ENCODE data around the gene NFIX. TPM values are rescaled to one million over a fixed set of nuclear protein-coding genes. Genes with fewer than 3 reads are reported as not detected.
"Not testable (repeated sequence)": the region's sequence is repeated elsewhere in the genome, so short reads cannot be mapped to it uniquely, and the experiment has no call there.

NFIX gene
- total RNA-seq, 3 donors from 2014 or later (not counting 1 experiment from before 2014, with no cell fraction given) = 0.61 to 2.1 (median 1.3) TPM

GRCh38 chr19:12956446-12957388 lies 38.6 kb upstream of the NFIX start, which contains the start of gene GADD45GIP1:
Gene GADD45GIP1 (minus strand): TSS chr19:12957223. CDS start chr19:12957212, 11 bp downstream.
- ATAC-seq = peak; percentile 98 to 99 (median 98)
- no peaks in the 10 kb centered on the region for H3K9me3 Mint-ChIP-seq
- peaks cover 25% of the 10 kb centered on the region for H3K36me3 ChIP-seq (ENCODE audit: control insufficient read depth, insufficient read depth, low read length)
- peak; percentile 74 to 88 for DNase-seq
- H3K4me3 Mint-ChIP-seq = peak within 1 kb of the TSS; percentile 87
- H3K27ac ChIP-seq (ENCODE audit: low read length) = peak within 1 kb of the TSS; percentile 86
- H3K27ac Mint-ChIP-seq = peak within 1 kb of the TSS; percentile 66 to 82
- WGBS (ENCODE audit: insufficient coverage) = 6% methylated on average over 80 of the region's 84 CpGs
- no peaks in the 10 kb centered on the region for H3K36me3 Mint-ChIP-seq
- H3K27me3 ChIP-seq (ENCODE audit: control insufficient read depth, insufficient read depth, low read length) = no peaks in the 10 kb centered on the region
- no peaks in the 10 kb centered on the region for H3K27me3 Mint-ChIP-seq (ENCODE audit: low read depth in 2 of 2)
- intact Hi-C loops (cut with micrococcal nuclease) = no loop called here
- H3K9me3 ChIP-seq (ENCODE audit: control insufficient read depth, insufficient read depth, low read length) = no peaks in the 10 kb centered on the region
- TF ChIP-seq CTCF (IDR thresholded peaks at IDR 0.05) = no peak
- H3K4me3 ChIP-seq (ENCODE audit: low read length) = peak within 1 kb of the TSS; percentile 59
- peaks cover 23 to 29% of the 10 kb centered on the region in 2 donors for H3K4me1 Mint-ChIP-seq
- H3K4me1 ChIP-seq (ENCODE audit: control insufficient read depth, insufficient read depth, low read length) = peaks cover 17% of the 10 kb centered on the region

GRCh38 chr19:12957389-12957952 lies 37.8 kb upstream of the NFIX start:
- peaks cover 17% of the 10 kb centered on the region for H3K4me1 ChIP-seq (ENCODE audit: control insufficient read depth, insufficient read depth, low read length)
- H3K27ac ChIP-seq (ENCODE audit: low read length) = peak overlapping the region; percentile 86
- H3K4me1 Mint-ChIP-seq = peaks cover 23 to 29% of the 10 kb centered on the region in 2 donors
- peak overlapping the region; percentile 87 for H3K4me3 Mint-ChIP-seq
- intact Hi-C loops (cut with micrococcal nuclease); H3K9me3 ChIP-seq (ENCODE audit: control insufficient read depth, insufficient read depth, low read length); H3K27me3 Mint-ChIP-seq (ENCODE audit: low read depth in 2 of 2); H3K27me3 ChIP-seq (ENCODE audit: control insufficient read depth, insufficient read depth, low read length); H3K9me3 Mint-ChIP-seq; H3K36me3 Mint-ChIP-seq; DNase-seq: not testable (repeated sequence)
- peaks cover 18% of the 10 kb centered on the region for H3K36me3 ChIP-seq (ENCODE audit: control insufficient read depth, insufficient read depth, low read length)
- peak overlapping the region; percentile 66 to 82 for H3K27ac Mint-ChIP-seq
- peak overlapping the region; percentile 59 for H3K4me3 ChIP-seq (ENCODE audit: low read length)
- WGBS (ENCODE audit: insufficient coverage) = 19% methylated on average over 21 of the region's 31 CpGs
- ATAC-seq = peak; percentile 15 to 20 (median 18)

- DNase-seq (no peak), ATAC-seq (no peak)
- Histone ChIP-seq H3K4me3 (ENCODE audit: low read length) (no peak overlapping the region), H3K4me1 (ENCODE audit: control insufficient read depth, insufficient read depth, low read length) (peaks cover 17% of the 10 kb centered on the region), H3K36me3 (ENCODE audit: control insufficient read depth, insufficient read depth, low read length) (no peaks in the 10 kb centered on the region), H3K27ac (ENCODE audit: low read length) (no peak overlapping the region), H3K9me3 (ENCODE audit: control insufficient read depth, insufficient read depth, low read length) (no peaks in the 10 kb centered on the region), H3K27me3 (ENCODE audit: control insufficient read depth, insufficient read depth, low read length) (no peaks in the 10 kb centered on the region)
- H3K36me3 Mint-ChIP-seq = no peaks in the 10 kb centered on the region
- no peak for TF ChIP-seq CTCF (IDR thresholded peaks at IDR 0.05)
- intact Hi-C loops (cut with micrococcal nuclease) = no loop called here
- H3K9me3 Mint-ChIP-seq = no peaks in the 10 kb centered on the region
- 69% methylated on average over 6 of the region's 6 CpGs for WGBS (ENCODE audit: insufficient coverage)
- H3K4me3 Mint-ChIP-seq = no peak overlapping the region
- H3K27ac Mint-ChIP-seq = no peak overlapping the region
- peaks cover 18 to 21% of the 10 kb centered on the region in 2 donors for H3K4me1 Mint-ChIP-seq
- H3K27me3 Mint-ChIP-seq (ENCODE audit: low read depth in 2 of 2) = peaks cover 0 to 2% of the 10 kb centered on the region in 2 donors
Measured at GRCh38 chr19:12959481-12959880, 35.8 kb upstream of the NFIX start.

Measured in natural killer cell (primary cell).